Neural cell (in vitro differentiated cells): Measurements from ENCODE around the gene RBMS3.

Experiments
- POLR2AphosphoS5 ChIP-seq: IDR thresholded peaks from 2 replicates; pipeline ENCODE4 v1.6.1; 2012
- SMC3 ChIP-seq: fragments of 450-650 bp; conservative IDR thresholded peaks from 2 replicates; pipeline ENCODE4 v1.6.1; 2014; ENCODE audit warnings: antibody characterized with exemption, mild to moderate bottlenecking, moderate library complexity; ENCODE audit not compliant: poor library complexity
- TF ChIP-seq, protein P1 (sequence below): fragments of 450-650 bp; IDR thresholded peaks from 2 replicates; pipeline ENCODE4 v1.5.1; 2014; ENCODE audit warnings: antibody characterized with exemption, mild to moderate bottlenecking, moderate library complexity; ENCODE audit not compliant: poor library complexity, severe bottlenecking

DNA sequence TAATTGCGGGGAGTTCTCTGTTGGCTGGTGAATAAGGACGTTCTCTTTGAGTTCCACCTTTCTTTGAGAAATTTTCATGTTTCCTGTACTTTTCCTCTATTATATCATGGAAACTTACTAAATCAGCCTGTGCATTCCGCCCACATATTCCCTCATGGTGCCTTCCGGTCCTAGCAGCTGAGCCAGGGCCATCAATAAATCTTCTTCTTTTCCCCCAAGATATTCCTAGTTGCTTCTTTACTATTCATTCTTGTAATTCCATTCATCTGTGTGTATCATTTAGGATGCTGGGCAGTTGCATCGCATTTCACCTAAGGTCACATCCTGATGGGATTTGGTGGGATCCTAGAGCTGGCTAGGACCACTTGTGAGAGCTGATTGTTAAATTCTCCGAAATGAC, 139.2 kb downstream of the RBMS3 start:
- TF ChIP-seq SMC3 (no peak), POLR2AphosphoS5 (no peak)
- TF ChIP-seq, protein P1, sequence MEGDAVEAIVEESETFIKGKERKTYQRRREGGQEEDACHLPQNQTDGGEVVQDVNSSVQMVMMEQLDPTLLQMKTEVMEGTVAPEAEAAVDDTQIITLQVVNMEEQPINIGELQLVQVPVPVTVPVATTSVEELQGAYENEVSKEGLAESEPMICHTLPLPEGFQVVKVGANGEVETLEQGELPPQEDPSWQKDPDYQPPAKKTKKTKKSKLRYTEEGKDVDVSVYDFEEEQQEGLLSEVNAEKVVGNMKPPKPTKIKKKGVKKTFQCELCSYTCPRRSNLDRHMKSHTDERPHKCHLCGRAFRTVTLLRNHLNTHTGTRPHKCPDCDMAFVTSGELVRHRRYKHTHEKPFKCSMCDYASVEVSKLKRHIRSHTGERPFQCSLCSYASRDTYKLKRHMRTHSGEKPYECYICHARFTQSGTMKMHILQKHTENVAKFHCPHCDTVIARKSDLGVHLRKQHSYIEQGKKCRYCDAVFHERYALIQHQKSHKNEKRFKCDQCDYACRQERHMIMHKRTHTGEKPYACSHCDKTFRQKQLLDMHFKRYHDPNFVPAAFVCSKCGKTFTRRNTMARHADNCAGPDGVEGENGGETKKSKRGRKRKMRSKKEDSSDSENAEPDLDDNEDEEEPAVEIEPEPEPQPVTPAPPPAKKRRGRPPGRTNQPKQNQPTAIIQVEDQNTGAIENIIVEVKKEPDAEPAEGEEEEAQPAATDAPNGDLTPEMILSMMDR, result no peak
